Hepatocyte (in vitro differentiated cells): ENCODE measurements around the gene TET2. TPM values are rescaled to one million over a fixed set of nuclear protein-coding genes. Genes with fewer than 3 reads are reported as not detected.

Experiments used
- DNase-seq: peaks from one replicate; pipeline ENCODE4 v3.0.0-alpha.2; 2016; ENCODE audit warnings: low spot score
- H2AFZ ChIP-seq: fragments of 200-600 bp; sonication (generic); 2 replicates; pipeline ENCODE4 v1.6.0; 2016; ENCODE audit warnings: antibody characterized with exemption, mild to moderate bottlenecking
- H3K27ac ChIP-seq: fragments of 200-600 bp; sonication (generic); 2 replicates; pipeline ENCODE4 v1.5.1; 2016; ENCODE audit warnings: mild to moderate bottlenecking
- H3K27me3 ChIP-seq: fragments of 200-600 bp; sonication (generic); 2 replicates; pipeline ENCODE4 v1.6.1; 2016
- H3K36me3 ChIP-seq: fragments of 200-600 bp; sonication (generic); replicated peaks from 2 replicates; pipeline ENCODE4 v1.5.1; 2016; ENCODE audit warnings: low read depth; ENCODE audit not compliant: insufficient read depth
- H3K4me1 ChIP-seq: fragments of 200-600 bp; sonication (generic); 2 replicates; pipeline ENCODE4 v1.5.1; 2016; ENCODE audit warnings: mild to moderate bottlenecking, moderate library complexity; ENCODE audit not compliant: insufficient read depth
- H3K4me2 ChIP-seq: fragments of 200-600 bp; sonication (generic); 2 replicates; pipeline ENCODE4 v1.6.0; 2016
- H3K4me3 ChIP-seq: fragments of 200-600 bp; sonication (generic); 2 replicates; pipeline ENCODE4 v1.5.1; 2016; ENCODE audit warnings: mild to moderate bottlenecking
- H3K79me2 ChIP-seq: fragments of 200-600 bp; sonication (generic); 2 replicates; pipeline ENCODE4 v1.6.0; 2017; ENCODE audit warnings: mild to moderate bottlenecking
- H3K9me2 ChIP-seq: fragments of 200-600 bp; sonication (generic); replicated peaks from 2 replicates; pipeline ENCODE4 v1.6.0; 2017; ENCODE audit warnings: mild to moderate bottlenecking; ENCODE audit not compliant: insufficient read depth
- H3K9me3 ChIP-seq: fragments of 200-600 bp; sonication (generic); 2 replicates; pipeline ENCODE4 v1.5.1; 2016; ENCODE audit warnings: low read depth, mild to moderate bottlenecking
- H4K20me1 ChIP-seq: fragments of 200-600 bp; sonication (generic); 2 replicates; pipeline ENCODE4 v1.6.0; 2016; ENCODE audit warnings: mild to moderate bottlenecking; ENCODE audit not compliant: insufficient read depth, poor library complexity, severe bottlenecking
- EZH2 ChIP-seq: fragments of 200-600 bp; sonication (generic); IDR thresholded peaks from 2 replicates; pipeline ENCODE4 v1.6.1; 2016; ENCODE audit warnings: antibody characterized with exemption, mild to moderate bottlenecking, borderline replicate concordance
- EZH2phosphoT487 ChIP-seq: fragments of 200-600 bp; sonication (generic); IDR thresholded peaks from one replicate; pipeline ENCODE4 v1.6.1; 2018; ENCODE audit warnings: antibody characterized with exemption, mild to moderate bottlenecking, low read depth, moderate library complexity; ENCODE audit not compliant: unreplicated experiment, severe bottlenecking
- WGBS: methylation state at CpG from one replicate; pipeline ENCODE4 v1.1.6; 2016; ENCODE audit warnings: low lambda C conversion rate; ENCODE audit errors: missing lambda C conversion rate; 5-methylcytosine and 5-hydroxymethylcytosine counted together
- polyA plus RNA-seq: library from polyadenylated mRNA; unstranded; fragments of >200 nt; fragmentation: Nextera tagmentation; extraction: Ambion mirVana; gene quantifications from 2 replicates; pipeline ENCODE4 v1.2.1, GENCODE V29; 2016
- total RNA-seq: library from RNA; depleted of rRNA; stranded (reverse); fragments of >200 nt; gene quantifications from 2 replicates; pipeline ENCODE4 v1.2.3, GENCODE V29; 2014
- TF ChIP-seq, protein P1 (sequence below): fragments of 200-600 bp; sonication (generic); IDR thresholded peaks from 2 replicates; pipeline ENCODE4 v1.5.1; 2016; ENCODE audit warnings: antibody characterized with exemption, mild to moderate bottlenecking; ENCODE audit not compliant: poor library complexity

The TET2 gene
- total and polyA plus RNA-seq, 2 experiments from 2014 or later: 5.5 to 15.5 TPM

DNA sequence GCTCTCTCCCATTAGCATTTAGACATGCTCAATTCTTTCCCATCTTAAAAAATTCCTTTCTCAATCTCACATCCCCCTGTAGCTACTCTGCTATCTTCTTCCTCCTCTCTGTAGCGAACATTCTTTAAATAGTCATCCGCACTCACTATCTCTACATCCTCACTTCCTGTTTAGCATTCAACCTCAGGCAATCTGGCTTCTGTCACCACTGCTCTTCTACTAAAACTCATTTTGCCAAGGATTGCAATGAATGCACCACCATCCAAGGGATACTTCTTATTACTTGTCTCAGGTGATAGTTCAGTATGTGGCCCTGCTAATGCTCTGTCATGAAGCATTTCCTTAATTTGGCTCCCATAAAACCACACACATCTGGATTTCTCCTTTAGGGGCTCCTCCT lies 10.9 kb upstream of the TET2 start:
- Histone ChIP-seq H3K9me3 (no peaks in the 10 kb centered on the region), H2AFZ (no peak overlapping the region), H3K9me2 (no peaks in the 10 kb centered on the region), H3K4me3 (no peak overlapping the region), H3K36me3 (no peaks in the 10 kb centered on the region), H3K79me2 (no peaks in the 10 kb centered on the region), H3K27me3 (no peaks in the 10 kb centered on the region), H3K4me1 (no peaks in the 10 kb centered on the region), H3K4me2 (no peak overlapping the region), H3K27ac (no peak overlapping the region), H4K20me1 (no peaks in the 10 kb centered on the region)
- TF ChIP-seq EZH2phosphoT487 (no peak), EZH2 (no peak)
- TF ChIP-seq, protein P1, sequence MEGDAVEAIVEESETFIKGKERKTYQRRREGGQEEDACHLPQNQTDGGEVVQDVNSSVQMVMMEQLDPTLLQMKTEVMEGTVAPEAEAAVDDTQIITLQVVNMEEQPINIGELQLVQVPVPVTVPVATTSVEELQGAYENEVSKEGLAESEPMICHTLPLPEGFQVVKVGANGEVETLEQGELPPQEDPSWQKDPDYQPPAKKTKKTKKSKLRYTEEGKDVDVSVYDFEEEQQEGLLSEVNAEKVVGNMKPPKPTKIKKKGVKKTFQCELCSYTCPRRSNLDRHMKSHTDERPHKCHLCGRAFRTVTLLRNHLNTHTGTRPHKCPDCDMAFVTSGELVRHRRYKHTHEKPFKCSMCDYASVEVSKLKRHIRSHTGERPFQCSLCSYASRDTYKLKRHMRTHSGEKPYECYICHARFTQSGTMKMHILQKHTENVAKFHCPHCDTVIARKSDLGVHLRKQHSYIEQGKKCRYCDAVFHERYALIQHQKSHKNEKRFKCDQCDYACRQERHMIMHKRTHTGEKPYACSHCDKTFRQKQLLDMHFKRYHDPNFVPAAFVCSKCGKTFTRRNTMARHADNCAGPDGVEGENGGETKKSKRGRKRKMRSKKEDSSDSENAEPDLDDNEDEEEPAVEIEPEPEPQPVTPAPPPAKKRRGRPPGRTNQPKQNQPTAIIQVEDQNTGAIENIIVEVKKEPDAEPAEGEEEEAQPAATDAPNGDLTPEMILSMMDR: no peak
- DNase-seq: no peak
- 63% methylated on average over 2 of the region's 2 CpGs for WGBS

DNA sequence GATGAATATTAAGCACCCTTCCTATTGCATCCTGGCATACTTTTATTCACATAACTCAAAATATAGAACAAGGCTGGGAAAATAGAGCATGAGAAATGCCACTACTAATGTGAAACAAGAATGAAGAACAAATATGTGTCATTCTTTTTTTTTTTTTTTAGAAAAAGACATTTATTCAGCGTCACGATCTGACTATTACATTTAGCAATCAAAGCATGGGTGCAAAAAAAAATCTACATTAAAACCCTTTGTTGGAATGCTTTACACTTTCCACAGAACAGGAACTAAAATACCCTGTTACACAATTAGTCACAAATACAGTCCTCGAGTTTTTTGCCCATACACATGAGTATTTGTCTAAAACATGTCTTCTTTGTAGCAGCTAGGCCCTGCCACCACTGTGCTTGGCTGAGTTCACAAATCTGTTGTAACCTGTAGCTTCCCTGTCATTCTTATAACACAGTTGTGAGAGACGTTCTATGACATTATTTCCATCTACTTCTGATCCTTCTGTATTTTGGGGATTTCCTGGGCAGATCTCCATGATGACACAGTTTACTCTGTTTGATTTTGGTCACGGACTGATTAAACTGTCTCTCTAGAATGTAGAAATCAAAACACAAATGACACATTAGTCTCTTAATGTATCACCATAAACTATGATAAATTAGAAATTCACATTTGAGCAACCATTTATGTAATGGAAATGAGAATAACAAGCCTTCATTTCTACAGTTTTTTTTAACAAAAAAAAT lies 9.4 kb upstream of the TET2 start:
- WGBS: 86% methylated on average over 5 of the region's 5 CpGs
- Histone ChIP-seq H3K9me2 (no peaks in the 10 kb centered on the region), H3K36me3 (no peaks in the 10 kb centered on the region), H3K4me3 (no peak overlapping the region), H3K79me2 (no peaks in the 10 kb centered on the region), H2AFZ (no peak overlapping the region), H3K4me2 (no peak overlapping the region), H3K9me3 (no peaks in the 10 kb centered on the region), H3K27me3 (no peaks in the 10 kb centered on the region), H3K4me1 (no peaks in the 10 kb centered on the region), H4K20me1 (no peaks in the 10 kb centered on the region), H3K27ac (no peak overlapping the region)
- no peak for TF ChIP-seq EZH2phosphoT487
- no peak for TF ChIP-seq EZH2
- TF ChIP-seq, protein P1: no peak
- no peak for DNase-seq

DNA sequence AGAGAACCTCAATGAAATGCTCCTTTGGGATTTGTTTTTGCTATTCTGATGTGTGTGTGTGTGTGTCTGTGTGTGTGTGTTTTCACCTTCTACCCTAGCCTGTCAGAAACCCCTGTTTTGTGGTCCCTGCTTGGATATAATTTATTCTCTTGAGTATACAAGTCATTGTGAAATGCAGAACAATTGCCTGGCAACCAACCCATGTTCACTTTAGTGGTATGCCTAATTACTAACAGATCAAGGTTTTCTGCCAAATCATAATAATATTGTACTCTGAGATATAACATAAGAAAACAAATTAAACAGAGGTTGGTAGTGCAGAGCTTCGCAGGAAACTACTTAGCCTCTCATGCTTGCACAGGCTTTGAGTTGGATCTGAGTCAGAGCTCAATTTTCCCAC lies 7.0 kb upstream of the TET2 start:
- Histone ChIP-seq H4K20me1 (no peaks in the 10 kb centered on the region), H3K9me2 (no peaks in the 10 kb centered on the region), H3K4me1 (no peaks in the 10 kb centered on the region), H3K79me2 (no peaks in the 10 kb centered on the region), H3K9me3 (no peaks in the 10 kb centered on the region), H3K4me3 (no peak overlapping the region), H2AFZ (no peak overlapping the region), H3K4me2 (no peak overlapping the region), H3K36me3 (no peaks in the 10 kb centered on the region), H3K27me3 (no peaks in the 10 kb centered on the region), H3K27ac (no peak overlapping the region)
- 90% methylated on average over 1 of the region's 1 CpG for WGBS
- DNase-seq: no peak
- TF ChIP-seq EZH2phosphoT487 (no peak), EZH2 (no peak)
- TF ChIP-seq, protein P1: no peak
